SHP77 treated with DMSO at 0.1 percent for 48 hours (cell line): ENCODE measurements around the gene TMEM92.

Source experiments
- DNase-seq: peaks from one replicate; lab custom pipeline; 2025; lab: John Stamatoyannopoulos, UW

The TMEM92 gene

DNA sequence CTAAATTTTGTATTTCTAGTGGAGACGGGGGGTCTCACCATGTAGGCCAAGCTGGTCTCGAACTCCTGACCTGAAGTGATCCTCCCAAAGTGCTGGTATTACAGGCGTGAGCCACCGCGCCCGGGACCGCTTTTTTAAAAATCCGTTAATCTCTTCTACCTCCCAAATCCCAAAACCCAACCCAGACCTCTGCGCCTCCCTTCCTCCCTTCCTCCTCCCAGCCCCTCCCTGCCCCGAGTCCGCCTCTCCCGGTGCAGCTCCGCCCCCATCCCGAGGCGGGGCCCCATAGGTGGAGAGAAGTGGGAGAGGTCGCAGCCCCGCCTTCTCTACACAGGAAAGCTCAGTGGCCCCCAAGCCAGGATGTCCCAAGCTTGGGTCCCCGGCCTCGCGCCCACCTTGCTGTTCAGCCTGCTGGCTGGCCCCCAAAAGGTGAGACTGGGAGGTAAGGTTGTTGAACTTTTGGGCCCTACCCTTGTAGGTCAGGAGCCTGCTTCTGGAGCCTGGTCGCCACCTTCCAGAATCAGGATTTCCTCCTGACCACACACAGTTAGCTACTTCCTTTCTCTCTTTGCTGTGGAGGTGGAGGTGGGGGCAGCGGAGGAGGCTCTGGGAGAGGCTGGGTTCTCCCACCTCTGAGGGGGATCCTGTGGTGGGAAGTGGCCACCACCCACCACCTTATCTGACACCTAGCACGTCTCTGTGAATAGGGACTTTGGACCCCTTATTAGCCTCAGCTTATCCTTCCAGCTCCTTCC, at the start of gene TMEM92:
TMEM92 (plus strand) TSS at position 325 of the 755 bp plus-strand sequence; CDS start at position 361, 36 bp downstream.
- no peak for DNase-seq

DNA sequence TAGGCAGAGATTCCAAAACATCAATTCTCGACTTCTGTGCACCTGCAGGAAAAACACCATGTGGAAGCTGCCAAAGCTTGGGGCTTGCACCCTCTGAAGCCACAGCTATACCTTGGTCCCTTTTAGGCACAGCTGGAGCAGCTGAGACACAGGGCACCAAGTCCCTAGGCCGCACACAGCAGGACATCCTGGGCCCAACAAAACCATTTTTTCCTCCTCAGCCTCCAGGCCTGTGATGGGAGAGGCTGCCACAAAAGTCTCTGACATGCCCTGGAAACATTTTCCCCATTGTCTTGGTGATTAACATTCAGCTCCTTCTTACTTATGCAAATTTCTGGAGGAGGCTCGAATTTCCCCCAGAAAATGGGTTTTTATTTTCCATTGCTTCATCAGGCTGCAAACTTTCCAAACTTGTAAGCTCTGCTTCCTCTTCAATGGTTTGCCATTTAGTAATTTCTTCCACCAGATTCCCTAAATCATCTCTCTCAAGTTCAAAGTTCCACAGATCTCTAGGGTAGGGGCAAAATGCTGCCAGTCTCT, 48.5 kb upstream of the TMEM92 start:
- DNase-seq: no peak

DNA sequence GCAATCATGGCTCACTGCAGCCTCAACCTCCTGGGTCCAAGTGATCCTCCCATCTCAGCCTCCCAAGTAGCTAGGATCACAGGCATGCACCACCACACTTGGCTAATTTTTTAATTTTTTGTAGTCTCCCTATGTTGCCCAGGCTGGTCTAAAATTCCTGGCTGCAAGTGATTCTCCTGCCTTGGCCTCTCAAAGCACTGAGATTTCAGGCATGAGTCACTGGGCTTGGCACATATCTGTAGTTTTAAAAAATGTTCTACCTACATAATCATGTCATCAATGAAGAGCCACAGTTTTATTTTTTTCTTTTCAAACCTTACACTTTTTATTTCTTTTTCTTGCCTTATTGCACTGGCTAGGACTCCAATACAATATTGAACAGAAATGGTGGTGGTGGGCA, 39.7 kb upstream of the TMEM92 start:
- no peak for DNase-seq

DNA sequence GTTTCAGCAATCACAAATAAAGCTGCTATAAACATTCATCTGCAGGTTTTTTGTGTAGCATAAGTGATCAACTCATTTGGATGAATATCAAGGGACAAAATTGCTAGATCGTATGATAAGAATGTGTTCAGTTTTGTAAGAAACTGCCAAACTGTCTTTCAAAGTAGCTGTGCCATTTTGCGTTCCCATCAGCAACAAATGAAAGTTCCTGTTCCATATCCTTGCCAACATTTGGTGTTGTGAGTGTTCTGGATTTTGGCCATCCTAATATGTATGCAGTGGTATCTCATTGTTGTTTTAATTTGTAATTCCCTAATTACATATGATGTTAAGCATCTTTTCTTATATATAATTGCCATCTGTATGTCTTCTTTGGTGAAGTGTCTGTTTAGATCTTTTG, 36.4 kb upstream of the TMEM92 start:
- no peak for DNase-seq

DNA sequence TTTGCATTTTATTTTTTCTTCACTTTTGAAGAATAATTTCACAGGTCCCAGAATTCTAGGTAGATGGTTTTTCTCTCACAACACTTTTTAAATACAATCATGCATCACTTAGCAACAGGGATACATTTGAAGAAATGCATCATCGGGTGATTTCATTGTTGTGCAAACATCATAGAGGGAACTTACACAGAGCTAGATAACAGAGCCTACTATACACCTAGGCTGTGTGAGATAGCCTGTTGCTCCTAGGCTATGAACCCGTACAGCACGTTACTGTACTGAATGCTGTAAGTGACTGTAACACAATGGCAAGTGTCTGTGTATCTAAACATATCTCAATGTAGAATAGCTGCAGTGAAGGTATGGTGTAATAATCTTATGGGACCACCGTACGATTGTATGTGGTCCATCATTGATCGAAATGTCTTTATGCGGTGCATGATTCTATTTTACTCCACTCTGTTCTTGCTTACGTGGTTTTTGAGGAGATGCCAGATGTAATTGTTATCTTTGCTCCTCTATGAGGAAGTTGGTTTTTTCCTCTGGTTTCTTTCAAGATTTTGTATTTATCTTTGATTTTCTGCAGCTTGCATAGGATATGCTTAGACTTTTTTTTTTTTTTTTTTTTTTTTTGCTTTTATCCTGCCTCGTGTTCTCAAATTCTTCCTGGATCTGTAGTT, 35.5 kb upstream of the TMEM92 start:
- no peak for DNase-seq

DNA sequence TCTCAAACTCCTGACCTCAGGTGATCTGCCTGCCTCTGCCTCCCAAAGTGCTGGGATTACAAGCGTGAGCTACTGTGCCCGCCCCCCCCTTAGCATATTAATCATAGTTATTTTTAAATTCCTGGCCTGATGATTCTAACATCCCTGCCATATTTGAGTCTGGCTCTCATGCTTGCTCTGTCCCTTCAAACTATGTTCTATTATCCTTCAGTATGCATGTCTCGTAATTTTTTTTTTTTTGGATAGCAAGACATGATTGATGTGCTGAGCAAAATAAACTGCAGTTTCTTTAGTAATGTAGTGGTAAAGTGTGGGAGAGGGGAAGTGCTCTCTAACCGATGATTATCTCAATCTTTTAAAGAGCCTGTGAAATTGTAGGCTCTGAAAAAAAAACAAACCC, 34.3 kb upstream of the TMEM92 start:
- no peak for DNase-seq

DNA sequence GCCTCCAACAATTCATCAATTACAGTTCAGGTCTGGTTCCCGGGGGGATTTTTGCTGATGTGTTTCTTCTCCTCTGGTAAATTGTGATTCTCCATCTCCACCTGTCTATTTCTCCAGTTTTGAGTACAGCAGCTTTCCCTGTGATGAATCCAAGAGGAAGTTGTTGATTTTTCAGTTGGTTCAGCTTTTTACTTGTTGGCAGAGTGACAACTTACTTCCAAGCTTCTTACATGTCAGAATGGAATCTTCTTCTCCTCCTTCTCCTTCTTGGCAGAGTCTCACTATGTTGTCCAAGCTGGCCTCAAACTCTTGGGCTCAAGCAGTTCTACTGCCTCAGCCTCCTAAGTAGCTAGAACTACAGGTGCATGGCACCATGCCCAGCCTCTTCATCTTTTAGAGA, 33.4 kb upstream of the TMEM92 start:
- DNase-seq: no peak

DNA sequence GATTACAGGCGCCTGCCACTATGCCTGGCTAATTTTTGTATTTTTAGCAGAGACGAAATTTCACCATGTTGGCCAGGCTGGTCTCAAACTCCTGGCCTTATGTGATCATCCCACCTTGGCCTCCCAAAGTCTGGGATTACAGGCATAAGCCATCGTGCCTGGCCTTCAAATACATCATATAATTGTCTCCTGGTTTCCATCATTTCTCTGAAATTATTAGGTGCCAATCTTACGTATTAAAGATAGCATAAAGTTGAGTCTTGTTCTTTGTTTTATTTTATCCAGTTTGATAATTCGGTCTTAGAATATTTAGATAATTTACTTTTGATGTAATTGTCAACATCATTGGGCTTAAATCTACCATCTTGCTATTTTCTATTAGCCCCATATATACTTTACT, 32.8 kb upstream of the TMEM92 start:
- no peak for DNase-seq

DNA sequence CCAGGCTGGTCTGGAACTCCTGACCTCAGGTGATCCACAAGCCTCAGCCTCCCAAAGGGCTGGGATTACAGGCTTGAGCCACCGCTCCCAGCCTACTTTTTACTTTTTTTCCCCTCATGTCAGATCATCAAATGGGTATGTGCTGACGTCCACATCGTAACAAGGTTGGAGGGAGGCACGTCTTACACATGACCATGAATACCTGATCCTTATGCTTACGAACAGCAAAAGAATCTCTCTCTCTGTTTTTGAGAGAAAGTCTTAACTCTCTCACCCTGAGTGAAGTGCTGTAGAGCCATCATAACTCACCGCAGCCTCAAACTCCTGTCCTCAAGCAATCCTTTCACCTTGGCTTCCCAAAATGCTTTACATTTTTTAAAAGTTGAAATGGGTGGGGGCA, 29.5 kb upstream of the TMEM92 start:
- no peak for DNase-seq

DNA sequence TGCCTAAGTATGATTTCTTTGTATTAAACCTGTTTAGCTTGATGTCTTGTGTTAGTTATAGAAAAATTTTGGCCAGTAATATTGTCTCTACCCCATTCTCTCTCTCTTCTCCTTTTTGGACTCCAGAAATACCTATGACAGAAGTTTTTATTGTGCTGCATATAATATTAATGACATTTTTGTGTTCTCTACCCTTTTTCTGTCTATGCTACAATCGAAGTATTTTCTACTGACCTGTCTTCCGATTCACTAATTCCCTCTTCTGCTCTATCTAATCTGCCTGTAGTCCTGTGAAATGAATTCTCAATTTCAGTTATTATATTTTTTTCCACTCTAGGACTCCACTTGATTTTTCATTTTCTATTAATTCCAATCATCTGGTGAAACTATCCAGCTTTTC, 26.0 kb upstream of the TMEM92 start:
- DNase-seq: no peak

DNA sequence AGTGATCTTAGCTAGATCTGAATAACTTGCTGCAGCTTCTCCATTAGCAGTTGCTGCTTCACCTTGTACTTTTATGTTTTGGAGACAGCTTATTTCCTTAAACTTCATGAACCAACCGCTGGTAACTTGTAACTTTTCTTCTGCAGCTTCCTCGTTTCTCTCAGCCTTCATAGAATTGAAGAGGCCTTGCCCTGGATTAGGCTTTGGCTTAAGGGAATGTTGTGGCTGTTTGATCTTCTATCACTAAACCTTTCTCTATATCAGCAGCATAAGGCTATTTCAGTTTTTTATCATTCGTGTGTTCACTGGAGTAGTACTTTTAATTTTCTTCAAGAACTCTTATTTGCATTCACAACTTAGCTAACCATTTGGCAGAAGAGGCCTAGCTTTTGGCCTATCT, 21.5 kb upstream of the TMEM92 start:
- DNase-seq: no peak

DNA sequence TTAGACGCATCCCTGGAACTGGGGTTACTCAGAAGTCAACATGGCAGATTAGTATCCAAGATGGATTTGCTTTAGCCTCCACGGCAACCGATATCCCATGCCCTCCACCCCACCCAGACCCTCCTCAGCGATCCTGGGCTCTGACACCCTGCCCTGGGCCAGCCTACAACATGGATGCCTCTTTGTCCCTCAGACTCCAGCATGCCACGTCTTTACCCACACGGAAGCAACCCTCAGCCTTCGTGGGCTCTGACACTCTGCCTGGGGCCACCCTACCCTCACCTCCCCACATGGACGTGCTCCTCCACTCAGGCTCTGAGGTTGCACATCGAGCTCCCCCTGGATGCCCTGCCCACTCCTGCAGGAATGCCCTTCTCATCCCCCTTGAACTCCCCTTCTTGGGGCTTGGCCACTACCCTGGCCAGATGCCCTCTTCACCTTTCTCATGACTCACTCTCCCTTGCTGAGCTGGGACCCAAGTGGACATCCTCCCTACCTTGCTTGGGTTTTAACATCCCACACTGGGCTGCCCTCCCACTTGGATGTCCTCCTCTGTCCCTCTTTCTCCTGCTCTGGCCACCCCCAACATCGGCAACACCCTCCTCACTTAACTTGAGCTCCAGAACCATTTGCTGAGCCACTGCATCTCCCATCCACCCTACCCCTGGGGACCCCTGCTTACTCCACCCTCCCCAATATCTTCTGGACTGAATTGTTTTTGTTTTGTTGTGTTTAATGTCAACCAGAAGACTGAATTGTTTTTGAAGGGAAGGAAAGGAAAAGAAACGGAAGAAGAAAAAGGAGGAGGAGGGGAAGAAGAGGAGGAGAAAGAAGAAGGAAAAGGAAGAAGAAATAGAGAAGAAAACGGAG, 18.3 kb upstream of the TMEM92 start:
- no peak for DNase-seq

DNA sequence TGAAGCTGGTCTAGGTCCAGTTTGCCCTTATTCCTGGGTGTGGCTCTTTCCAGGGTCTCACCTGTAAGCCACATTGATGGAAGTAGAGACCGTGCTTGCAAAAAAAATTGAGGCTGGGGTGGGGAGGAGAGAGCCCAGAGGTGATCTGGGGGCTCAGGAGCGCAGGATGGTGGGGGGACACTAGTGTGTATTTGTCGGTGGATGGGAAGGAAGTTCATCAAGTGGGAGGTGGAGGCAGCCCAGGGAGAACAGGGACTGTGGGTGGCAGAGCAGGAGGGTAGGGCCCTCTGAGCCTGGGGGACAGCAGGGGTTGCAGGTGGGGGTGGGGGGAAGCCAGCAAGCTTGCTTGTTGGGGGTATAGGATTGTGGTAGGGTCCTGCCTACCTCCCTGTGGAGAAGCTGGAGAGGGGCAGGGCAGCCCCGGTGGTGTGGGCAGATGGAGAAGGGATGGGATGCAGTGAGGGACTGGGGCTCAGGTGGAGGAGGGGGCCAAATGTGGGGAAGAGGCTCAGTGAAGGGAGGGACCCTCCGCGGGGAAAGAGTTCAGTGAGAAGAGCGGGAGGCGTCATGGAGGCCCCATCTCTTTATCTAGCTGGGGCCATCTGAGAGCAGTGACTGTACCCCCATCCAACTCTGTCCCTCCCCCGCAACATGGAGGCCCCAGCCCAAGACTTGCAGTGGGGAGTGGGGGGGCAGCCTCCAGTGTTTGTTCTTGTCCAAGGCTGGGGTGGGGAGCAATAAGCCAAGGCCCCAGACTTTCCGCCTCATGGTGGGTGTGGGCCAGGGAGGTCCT, 17.2 kb upstream of the TMEM92 start:
- no peak for DNase-seq

DNA sequence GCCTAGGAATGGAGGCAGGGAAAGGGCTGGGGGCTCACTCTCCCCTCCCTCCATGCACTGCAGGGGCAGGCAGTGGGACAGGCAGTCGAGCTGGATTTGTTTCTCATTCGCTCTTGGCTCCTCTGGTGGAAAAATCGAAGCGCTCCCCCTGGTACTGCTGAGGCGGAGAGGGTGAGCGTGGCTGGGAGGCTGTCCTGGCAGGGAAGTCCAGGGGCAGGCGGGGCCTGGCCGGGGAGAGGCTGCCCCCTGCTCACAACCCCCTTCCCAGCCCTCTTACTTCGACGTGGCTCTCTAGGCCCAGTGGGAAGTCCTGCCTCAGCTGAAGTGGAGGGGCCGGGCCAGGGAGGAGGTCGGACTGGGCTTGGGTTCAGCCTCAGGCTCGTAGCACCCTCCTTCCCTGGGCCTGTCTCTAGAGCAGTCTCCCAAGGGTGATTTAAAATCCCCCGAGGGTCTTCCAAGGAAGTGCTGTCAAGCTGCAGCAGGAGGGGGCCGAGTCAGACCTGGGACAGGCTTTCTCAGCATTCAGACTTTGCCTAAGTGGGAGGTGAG, 16.5 kb upstream of the TMEM92 start:
- DNase-seq: no peak

DNA sequence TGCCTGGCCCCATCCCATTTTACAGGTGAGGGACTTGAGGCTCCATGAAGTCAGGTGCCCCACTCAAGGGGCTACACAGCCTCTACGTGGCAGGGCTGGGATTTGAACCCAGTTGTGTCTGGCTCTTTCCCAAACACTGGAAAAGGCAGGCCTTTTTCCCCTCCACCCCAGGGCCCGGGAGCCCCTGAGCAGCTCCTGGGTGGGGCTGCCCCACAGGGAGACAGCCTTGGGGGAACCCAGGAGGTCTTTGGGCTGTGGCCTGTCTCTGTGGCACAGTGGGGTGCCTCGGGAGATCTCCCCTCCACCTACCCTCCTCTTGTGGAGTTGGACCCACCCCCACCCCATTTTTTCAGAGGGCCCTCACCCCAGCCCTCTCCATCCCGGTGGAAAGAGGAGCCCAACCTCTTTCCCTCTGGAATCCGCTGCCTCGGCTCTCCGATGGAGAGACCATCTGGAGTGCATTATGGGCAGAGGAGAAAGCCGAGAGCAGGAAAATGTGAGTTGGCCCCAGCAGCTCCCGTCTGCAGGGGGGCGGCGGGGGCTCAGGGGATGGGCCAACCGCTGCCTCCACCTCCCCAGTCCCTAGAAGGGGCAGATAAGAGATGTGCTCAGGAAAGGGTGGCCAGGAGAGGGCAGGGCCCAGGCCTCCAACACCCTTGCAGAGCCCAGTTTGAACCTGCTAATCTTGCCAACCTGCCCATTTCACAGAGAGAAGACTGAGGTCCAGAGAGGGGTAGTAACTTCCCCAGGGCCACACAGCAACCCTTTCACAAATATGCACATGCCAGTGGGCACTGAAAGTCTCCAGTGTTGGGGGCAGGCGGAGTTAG, 15.4 kb upstream of the TMEM92 start:
- no peak for DNase-seq

DNA sequence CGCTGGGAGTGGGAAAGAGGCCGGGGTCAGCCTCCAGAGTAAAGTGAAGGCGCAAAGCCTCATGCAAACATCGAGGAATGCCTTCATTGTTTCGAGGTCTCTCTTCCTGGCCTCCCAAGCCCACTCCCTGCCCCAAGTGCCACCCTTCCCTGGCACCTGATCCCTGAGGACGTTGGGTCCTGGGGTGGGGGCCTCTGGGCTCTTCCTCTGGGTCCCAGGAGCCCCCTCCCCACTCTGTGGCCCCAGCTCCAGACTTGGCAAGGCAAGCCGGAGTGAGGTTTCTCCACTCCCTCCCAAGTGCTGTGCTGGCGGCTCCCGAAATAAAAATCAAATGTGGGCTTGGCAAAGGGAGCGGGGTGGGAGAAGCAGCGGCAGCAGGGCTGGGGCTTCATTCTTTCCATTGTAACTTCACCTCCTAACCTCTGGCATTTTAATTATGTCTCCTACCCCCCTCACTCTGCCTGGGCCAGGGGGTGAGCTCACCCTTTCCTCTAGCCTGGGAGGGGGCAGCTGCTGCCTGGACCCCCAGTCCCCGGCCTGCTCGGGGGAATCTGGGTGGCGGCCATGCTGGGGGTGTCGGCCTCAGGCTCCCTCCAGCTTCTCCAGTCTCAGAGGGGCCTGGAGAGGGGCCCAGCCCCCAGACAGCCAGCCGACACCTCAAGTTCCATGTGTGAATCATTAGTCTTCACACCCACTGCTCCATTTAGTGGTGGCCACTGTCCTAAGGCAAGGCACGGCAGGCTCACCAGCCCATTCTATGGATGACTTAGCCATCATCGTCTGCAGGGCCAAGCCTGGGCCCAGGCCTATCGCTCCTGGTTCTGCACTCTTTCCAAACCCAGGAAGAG, 14.6 kb upstream of the TMEM92 start:
- DNase-seq: no peak

DNA sequence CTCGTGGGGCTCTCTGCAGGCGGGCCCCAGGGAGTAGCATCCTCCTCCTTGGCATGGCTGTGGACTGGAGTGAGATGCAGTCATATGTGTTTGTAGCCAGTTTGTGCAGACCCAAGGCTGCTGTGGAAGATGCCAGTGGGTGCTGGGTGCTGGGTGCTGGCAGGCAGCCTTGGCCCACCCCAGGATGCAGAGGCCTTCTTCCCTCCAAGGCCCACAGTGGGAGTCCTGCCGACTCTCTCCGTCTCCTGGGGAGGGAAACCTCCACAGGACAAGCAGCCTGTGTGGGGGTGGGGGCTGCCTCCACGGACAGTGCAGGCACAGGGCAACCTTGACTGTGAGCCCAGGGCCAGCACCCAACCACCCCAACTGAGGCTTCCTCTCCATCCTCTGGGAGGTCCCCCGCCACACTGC, 13.8 kb upstream of the TMEM92 start:
- DNase-seq: no peak

DNA sequence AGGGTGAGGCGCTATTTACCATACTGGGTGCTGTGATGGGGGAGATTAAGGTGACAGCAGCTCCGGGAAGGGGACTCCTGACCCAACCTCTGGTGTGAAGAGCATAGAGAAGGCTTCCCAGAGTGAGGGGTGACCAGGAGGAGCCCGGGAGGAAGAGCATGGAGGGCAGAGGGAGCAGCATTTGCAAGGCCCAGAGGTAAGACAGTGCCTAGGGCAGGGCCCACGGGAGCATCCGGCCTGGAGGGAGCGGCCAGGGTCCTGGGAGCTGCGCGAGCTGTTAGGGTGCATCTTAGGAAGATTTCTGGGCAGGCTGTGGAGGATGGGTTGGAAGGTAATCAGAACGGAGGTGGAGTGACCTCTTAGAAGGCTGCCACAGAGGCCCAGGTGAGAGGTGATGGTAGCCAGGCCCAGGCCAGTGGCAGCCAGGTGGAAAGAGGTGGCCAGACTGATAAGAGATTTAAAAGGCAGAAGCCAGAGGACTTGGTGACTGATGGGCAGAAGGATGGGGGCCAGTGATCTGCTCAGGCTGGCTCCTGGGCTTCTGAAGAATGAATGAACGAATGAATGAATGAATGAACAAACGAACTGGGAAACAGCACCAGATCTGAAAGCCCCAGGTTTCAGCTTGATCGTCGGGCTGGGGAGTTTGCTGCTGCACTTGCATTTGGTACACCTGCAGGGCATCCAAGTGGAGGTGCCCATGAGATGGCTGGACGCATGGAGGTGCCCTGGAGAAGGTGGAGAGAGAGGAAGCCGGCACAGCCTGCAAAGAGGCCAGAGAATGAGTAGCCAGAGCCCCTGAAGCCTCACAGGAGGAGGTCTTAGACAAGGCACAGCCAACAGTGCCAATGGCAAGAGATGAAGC, 13.0 kb upstream of the TMEM92 start:
- no peak for DNase-seq
